ENCODE measurements around the gene SMAD7. TPM values are rescaled to one million over a fixed set of nuclear protein-coding genes. Genes with fewer than 3 reads are reported as not detected.

Gene SMAD7
- total RNA-seq, 4 donors from 2014 or later, result 41.2 to 76.0 (median 55.2) TPM

- WGBS, 2 donors (ENCODE audit: low coverage in 1 of 2), result 80% methylated on average over 12 of the region's 20 CpGs; no CpG with 5 or more reads in 1 of the 2 donors
- no peak for TF ChIP-seq CTCF (IDR thresholded peaks at IDR 0.05)
- no peak for TF ChIP-seq EP300 (IDR thresholded peaks at IDR 0.05)
- TF ChIP-seq POLR2AphosphoS5 (IDR thresholded peaks at IDR 0.05), result no peak
- TF ChIP-seq POLR2A (IDR thresholded peaks at IDR 0.05), result no peak
- no peaks in the 10 kb centered on the region for H3K27me3 ChIP-seq
- no peaks in the 10 kb centered on the region for H3K9me3 ChIP-seq
- ATAC-seq, result no peak
- H3K36me3 ChIP-seq, result no peaks in the 10 kb centered on the region
- no peak overlapping the region for H3K27ac ChIP-seq
- H3K4me1 ChIP-seq, result peaks cover 0 to 15% (median 4%) of the 10 kb centered on the region in 3 donors
- H3K4me3 ChIP-seq, result no peak overlapping the region
Measured at GRCh38 chr18:48986851-48987761, 36.3 kb upstream of the SMAD7 start.

GRCh38 chr18:48985161-48985560 lies 34.4 kb upstream of the SMAD7 start:
- ATAC-seq, result no peak
- Histone ChIP-seq H3K4me3 (no peak overlapping the region), H3K36me3 (no peaks in the 10 kb centered on the region), H3K27me3 (no peaks in the 10 kb centered on the region), H3K4me1 (peaks cover 0 to under 1% (median 0%) of the 10 kb centered on the region in 3 donors), H3K27ac (no peak overlapping the region), H3K9me3 (no peaks in the 10 kb centered on the region)
- 83 to 86% methylated on average over 3 of the region's 3 CpGs for WGBS, 2 donors (ENCODE audit: low coverage in 1 of 2)
- no peak for TF ChIP-seq EP300 (IDR thresholded peaks at IDR 0.05)
- TF ChIP-seq CTCF (IDR thresholded peaks at IDR 0.05), result no peak
- TF ChIP-seq POLR2AphosphoS5 (IDR thresholded peaks at IDR 0.05), result no peak
- TF ChIP-seq POLR2A (IDR thresholded peaks at IDR 0.05), result no peak

GRCh38 chr18:48983793-48984437 lies 33.1 kb upstream of the SMAD7 start:
- Histone ChIP-seq H3K27me3 (no peaks in the 10 kb centered on the region), H3K4me1 (no peaks in the 10 kb centered on the region), H3K36me3 (no peaks in the 10 kb centered on the region), H3K27ac (no peak overlapping the region), H3K9me3 (no peaks in the 10 kb centered on the region), H3K4me3 (no peak overlapping the region)
- ATAC-seq, result no peak
- TF ChIP-seq EP300 (IDR thresholded peaks at IDR 0.05) (no peak), CTCF (IDR thresholded peaks at IDR 0.05) (no peak), POLR2AphosphoS5 (IDR thresholded peaks at IDR 0.05) (no peak), POLR2A (IDR thresholded peaks at IDR 0.05) (no peak)
- 95 to 100% methylated on average over 2 to 3 of the region's 8 CpGs for WGBS, 2 donors (ENCODE audit: low coverage in 1 of 2)

GRCh38 chr18:48982266-48982665 lies 31.5 kb upstream of the SMAD7 start:
- Histone ChIP-seq H3K4me1 (no peaks in the 10 kb centered on the region), H3K27ac (no peak overlapping the region), H3K9me3 (no peaks in the 10 kb centered on the region), H3K36me3 (no peaks in the 10 kb centered on the region), H3K27me3 (no peaks in the 10 kb centered on the region), H3K4me3 (no peak overlapping the region)
- TF ChIP-seq POLR2AphosphoS5 (IDR thresholded peaks at IDR 0.05) (no peak), EP300 (IDR thresholded peaks at IDR 0.05) (no peak), CTCF (IDR thresholded peaks at IDR 0.05) (no peak), POLR2A (IDR thresholded peaks at IDR 0.05) (no peak)
- no peak for ATAC-seq
- WGBS, 2 donors (ENCODE audit: low coverage in 1 of 2), result 75 to 78% methylated on average over 7 of the region's 7 CpGs
